Measurements from ENCODE around the gene SPECC1.

Gene SPECC1

GRCh38 chr17:20141198-20141972 lies 132.2 kb downstream of the SPECC1 start:
- Histone ChIP-seq H3K36me3 (no peaks in the 10 kb centered on the region), H3K9me3 (no peaks in the 10 kb centered on the region), H3K4me1 (no peaks in the 10 kb centered on the region), H3K27me3 (no peaks in the 10 kb centered on the region), H3K4me3 (ENCODE audit: low read depth, low read length) (no peak overlapping the region)
- no peak for TF ChIP-seq CTCF (IDR thresholded peaks at IDR 0.05; ENCODE audit: low read depth, low read length)
- DNase-seq, result no peak

- DNase-seq, result no peak
- H3K4me1 ChIP-seq, result no peaks in the 10 kb centered on the region
- no peaks in the 10 kb centered on the region for H3K27me3 ChIP-seq
- TF ChIP-seq CTCF (IDR thresholded peaks at IDR 0.05; ENCODE audit: low read depth, low read length), result no peak
- H3K36me3 ChIP-seq, result no peaks in the 10 kb centered on the region
- no peaks in the 10 kb centered on the region for H3K9me3 ChIP-seq
- H3K4me3 ChIP-seq (ENCODE audit: low read depth, low read length), result no peak overlapping the region
These were observed 133.1 kb downstream of the SPECC1 start for GRCh38 chr17:20142268-20142667.

- H3K4me3 ChIP-seq (ENCODE audit: low read depth, low read length), result no peak overlapping the region
- H3K4me1 ChIP-seq, result no peaks in the 10 kb centered on the region
- no peaks in the 10 kb centered on the region for H3K27me3 ChIP-seq
- H3K36me3 ChIP-seq, result no peaks in the 10 kb centered on the region
- no peak for DNase-seq
- no peak for TF ChIP-seq CTCF (IDR thresholded peaks at IDR 0.05; ENCODE audit: low read depth, low read length)
- H3K9me3 ChIP-seq, result no peaks in the 10 kb centered on the region
These were observed 134.6 kb downstream of the SPECC1 start for GRCh38 chr17:20143740-20144139.

GRCh38 chr17:20145567-20145966 lies 136.4 kb downstream of the SPECC1 start:
- TF ChIP-seq CTCF (IDR thresholded peaks at IDR 0.05; ENCODE audit: low read depth, low read length), result no peak
- H3K27me3 ChIP-seq, result no peaks in the 10 kb centered on the region
- DNase-seq, result no peak

GRCh38 chr17:20149251-20149650 lies 140.1 kb downstream of the SPECC1 start:
- no peaks in the 10 kb centered on the region for H3K4me1 ChIP-seq
- no peak overlapping the region for H3K4me3 ChIP-seq (ENCODE audit: low read depth, low read length)
- no peaks in the 10 kb centered on the region; the same call in 1 of the 2 replicates for H3K27me3 ChIP-seq
- no peak for TF ChIP-seq CTCF (IDR thresholded peaks at IDR 0.05; ENCODE audit: low read depth, low read length)
- H3K9me3 ChIP-seq, result no peaks in the 10 kb centered on the region
- DNase-seq, result no peak
- no peaks in the 10 kb centered on the region for H3K36me3 ChIP-seq

More at GRCh38 chr17:20145567-20145966, 136.4 kb downstream of the SPECC1 start:
- H3K4me1 ChIP-seq, result no peaks in the 10 kb centered on the region
- no peaks in the 10 kb centered on the region for H3K9me3 ChIP-seq
- no peak overlapping the region for H3K4me3 ChIP-seq (ENCODE audit: low read depth, low read length)
- H3K36me3 ChIP-seq, result no peaks in the 10 kb centered on the region

GRCh38 chr17:20151174-20151573 lies 142.0 kb downstream of the SPECC1 start:
- no peak overlapping the region for H3K4me3 ChIP-seq (ENCODE audit: low read depth, low read length)
- TF ChIP-seq CTCF (IDR thresholded peaks at IDR 0.05; ENCODE audit: low read depth, low read length), result no peak
- DNase-seq, result no peak
- H3K9me3 ChIP-seq, result no peaks in the 10 kb centered on the region
- H3K36me3 ChIP-seq, result no peaks in the 10 kb centered on the region
- peaks cover under 1% of the 10 kb centered on the region for H3K27me3 ChIP-seq
- no peaks in the 10 kb centered on the region for H3K4me1 ChIP-seq

Data from BE2C (cell line).